ENCODE measurements around the gene TXNRD3. TPM values are rescaled to one million over a fixed set of nuclear protein-coding genes. Genes with fewer than 3 reads are reported as not detected.

TXNRD3 gene
- total RNA-seq, 6 experiments from 2014 or later = 6.8 to 8.4 (median 7.4) TPM

DNA sequence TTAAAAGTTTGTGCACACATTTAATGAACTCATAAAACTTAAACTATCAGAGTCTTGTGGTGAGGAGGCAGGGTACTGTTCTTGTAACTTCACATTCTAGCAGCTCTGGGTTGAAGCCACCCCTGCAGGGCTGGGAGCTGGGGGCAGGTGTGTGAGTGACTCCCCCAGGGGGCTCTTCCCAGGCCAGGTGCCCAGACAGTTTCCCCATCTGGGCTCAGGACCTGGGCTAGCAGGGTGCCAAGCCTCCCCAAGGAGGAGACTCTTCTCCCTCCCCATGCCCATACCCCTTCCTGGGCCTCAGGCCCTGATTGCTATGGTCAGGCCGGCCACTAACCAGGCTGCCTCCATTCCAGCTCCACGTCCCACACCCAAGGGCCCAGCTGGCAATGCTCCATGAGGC lies 27.1 kb upstream of the TXNRD3 start:
- no peaks in the 10 kb centered on the region for H3K36me3 Mint-ChIP-seq (ENCODE audit: low read depth)
- DNase-seq = no peak
- TF ChIP-seq, protein P1, sequence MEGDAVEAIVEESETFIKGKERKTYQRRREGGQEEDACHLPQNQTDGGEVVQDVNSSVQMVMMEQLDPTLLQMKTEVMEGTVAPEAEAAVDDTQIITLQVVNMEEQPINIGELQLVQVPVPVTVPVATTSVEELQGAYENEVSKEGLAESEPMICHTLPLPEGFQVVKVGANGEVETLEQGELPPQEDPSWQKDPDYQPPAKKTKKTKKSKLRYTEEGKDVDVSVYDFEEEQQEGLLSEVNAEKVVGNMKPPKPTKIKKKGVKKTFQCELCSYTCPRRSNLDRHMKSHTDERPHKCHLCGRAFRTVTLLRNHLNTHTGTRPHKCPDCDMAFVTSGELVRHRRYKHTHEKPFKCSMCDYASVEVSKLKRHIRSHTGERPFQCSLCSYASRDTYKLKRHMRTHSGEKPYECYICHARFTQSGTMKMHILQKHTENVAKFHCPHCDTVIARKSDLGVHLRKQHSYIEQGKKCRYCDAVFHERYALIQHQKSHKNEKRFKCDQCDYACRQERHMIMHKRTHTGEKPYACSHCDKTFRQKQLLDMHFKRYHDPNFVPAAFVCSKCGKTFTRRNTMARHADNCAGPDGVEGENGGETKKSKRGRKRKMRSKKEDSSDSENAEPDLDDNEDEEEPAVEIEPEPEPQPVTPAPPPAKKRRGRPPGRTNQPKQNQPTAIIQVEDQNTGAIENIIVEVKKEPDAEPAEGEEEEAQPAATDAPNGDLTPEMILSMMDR (IDR thresholded peaks at IDR 0.05) = no peak
- H3K27ac Mint-ChIP-seq = no peak overlapping the region
- peaks cover 12% of the 10 kb centered on the region for H3K27me3 Mint-ChIP-seq (ENCODE audit: insufficient read depth)
- peaks cover 53% of the 10 kb centered on the region for H3K4me1 Mint-ChIP-seq (ENCODE audit: low read depth)
- no peak overlapping the region for H3K4me3 Mint-ChIP-seq
- no peaks in the 10 kb centered on the region for H3K9me3 Mint-ChIP-seq

DNA sequence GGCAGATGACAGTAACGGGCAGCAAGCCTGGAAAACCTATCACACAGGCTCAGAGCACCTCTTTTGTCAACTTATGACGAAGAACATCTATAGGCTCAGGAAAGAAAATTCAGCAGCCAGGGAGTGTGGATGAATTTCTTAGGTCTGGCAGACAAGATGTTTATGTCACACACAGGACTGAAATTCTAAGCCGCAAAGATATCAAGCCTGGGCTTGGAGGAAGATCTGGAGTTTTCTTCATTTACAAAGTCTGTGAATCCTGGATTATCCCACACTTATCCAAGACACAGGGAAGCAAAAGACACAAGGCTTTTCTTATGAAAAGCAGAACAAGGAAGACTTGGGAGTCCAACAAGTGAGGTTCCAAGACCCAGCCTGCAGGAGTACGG lies 25.7 kb upstream of the TXNRD3 start:
- H3K36me3 Mint-ChIP-seq (ENCODE audit: low read depth) = no peaks in the 10 kb centered on the region
- H3K27me3 Mint-ChIP-seq (ENCODE audit: insufficient read depth) = peaks cover 9% of the 10 kb centered on the region

DNA sequence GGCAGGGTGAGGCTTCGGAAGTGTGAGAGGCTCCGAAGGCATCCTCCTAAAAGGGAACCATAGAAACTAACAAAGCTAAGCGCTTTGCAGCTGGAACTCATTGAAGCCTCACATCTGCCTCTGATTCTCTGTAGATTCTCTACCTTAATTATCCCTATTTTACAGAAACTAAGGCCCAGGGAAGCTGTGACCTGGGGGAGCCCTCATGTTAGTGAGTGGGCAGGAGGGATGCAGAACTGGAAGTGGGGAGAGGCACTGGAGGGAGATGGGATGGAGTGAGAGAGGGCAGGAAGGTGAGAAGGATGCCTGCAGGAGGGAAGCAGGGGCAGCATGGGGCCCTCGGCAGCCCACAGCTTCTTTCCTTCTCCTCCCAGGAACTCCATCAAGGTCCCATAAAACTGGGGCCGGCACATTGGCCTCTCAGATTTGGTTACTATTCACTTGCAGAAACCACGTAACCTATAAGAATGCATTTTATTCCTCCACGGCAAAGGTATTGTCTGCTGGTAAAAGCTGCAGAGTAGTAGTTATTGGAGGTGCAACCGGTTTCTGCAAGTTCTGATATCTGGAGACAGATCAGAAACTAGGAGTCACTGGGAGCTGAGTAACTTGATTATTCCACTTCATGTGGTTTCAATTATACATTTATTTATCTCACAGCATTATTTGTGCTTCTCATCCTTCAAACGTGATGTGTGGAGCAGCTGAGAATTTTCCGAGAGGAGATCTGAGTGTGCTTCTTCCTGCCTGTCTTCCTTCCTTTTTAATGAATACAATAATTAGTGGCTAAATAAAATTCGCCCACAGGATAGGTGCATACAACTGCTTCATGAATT lies 25.1 kb upstream of the TXNRD3 start:
- Mint-ChIP-seq H3K36me3 (ENCODE audit: low read depth) (no peaks in the 10 kb centered on the region), H3K9me3 (no peaks in the 10 kb centered on the region), H3K27me3 (ENCODE audit: insufficient read depth) (peaks cover 12% of the 10 kb centered on the region), H3K4me3 (no peak overlapping the region; the same call in 1 of the 2 replicates), H3K4me1 (ENCODE audit: low read depth) (peaks cover 53% of the 10 kb centered on the region), H3K27ac (peak overlapping the region; percentile 57)
- TF ChIP-seq, protein P1 (IDR thresholded peaks at IDR 0.05) = no peak
- DNase-seq = peak; percentile 66

More for the DNA sequence above, 25.7 kb upstream of the TXNRD3 start:
- no peak overlapping the region for H3K27ac Mint-ChIP-seq
- no peaks in the 10 kb centered on the region for H3K9me3 Mint-ChIP-seq
- TF ChIP-seq, protein P1 (IDR thresholded peaks at IDR 0.05) = no peak
- peaks cover 59% of the 10 kb centered on the region for H3K4me1 Mint-ChIP-seq (ENCODE audit: low read depth)
- H3K4me3 Mint-ChIP-seq = no peak overlapping the region; the same call in 1 of the 2 replicates
- no peak for DNase-seq

DNA sequence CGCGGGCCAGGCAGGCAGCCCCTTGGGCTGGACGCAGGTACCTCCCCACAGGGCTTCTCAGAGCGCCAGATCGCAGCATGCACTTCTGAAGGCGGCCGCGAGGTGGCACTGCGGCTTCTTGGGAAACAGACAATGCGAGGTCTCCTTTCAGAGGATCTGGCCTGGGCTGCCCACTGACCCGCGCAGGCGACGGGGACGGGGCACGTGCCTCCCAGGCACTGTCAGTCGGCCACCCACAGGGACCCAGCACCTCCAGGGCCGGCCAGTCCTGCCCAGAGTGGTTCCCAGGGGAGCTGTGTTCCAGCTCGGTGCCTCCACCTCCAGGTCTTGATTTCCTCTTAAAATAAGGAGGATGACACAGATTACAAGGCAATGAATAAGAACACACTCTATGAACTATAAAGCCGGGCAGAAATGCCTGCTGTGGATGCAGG lies 24.4 kb upstream of the TXNRD3 start:
- Mint-ChIP-seq H3K9me3 (peaks cover 4% of the 10 kb centered on the region; the same call in 1 of the 2 replicates), H3K27me3 (ENCODE audit: insufficient read depth) (peaks cover 9% of the 10 kb centered on the region), H3K27ac (peak overlapping the region; percentile 57), H3K36me3 (ENCODE audit: low read depth) (0 out of 2 replicates have a peak, but pooled peaks cover 5% of the 10 kb centered on the region), H3K4me1 (ENCODE audit: low read depth) (peaks cover 46% of the 10 kb centered on the region), H3K4me3 (peak overlapping the region; percentile 63)
- TF ChIP-seq, protein P1 (IDR thresholded peaks at IDR 0.05) = peak; percentile 99
- DNase-seq = peak; percentile 67

DNA sequence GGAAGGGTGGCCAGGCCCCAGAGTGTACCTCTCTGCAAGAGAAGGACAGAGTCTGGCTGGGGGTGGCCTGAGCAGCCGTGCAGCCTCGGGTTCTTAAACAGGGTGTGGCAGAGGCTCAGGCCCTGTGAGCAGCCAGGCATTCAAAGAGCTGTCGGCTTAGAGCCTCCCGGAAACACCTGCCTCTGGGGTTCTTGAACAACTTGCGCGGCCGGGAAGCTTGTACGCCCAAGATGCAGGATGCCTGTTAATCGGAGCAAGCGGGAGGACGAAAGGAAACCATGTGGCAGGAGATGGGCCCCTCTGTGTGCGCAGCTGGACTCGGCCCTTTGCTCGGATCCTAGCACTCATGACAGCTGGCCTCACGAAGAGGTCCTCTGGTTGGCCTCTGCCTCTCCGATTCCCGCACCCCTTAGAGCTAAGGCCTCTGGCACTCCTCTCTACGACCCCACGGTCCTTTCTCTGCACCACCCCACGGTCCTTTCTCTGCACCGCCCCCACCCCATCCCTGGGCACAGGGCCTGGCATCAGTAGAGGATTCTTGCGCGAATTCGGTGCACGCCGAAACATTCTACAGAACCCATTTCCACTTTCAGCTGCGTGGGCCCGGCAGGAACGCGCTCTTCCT lies 23.9 kb upstream of the TXNRD3 start:
- no peak for DNase-seq
- Mint-ChIP-seq H3K4me3 (peak overlapping the region; percentile 63), H3K9me3 (peaks cover 9% of the 10 kb centered on the region), H3K4me1 (ENCODE audit: low read depth) (peaks cover 42% of the 10 kb centered on the region), H3K27me3 (ENCODE audit: insufficient read depth) (peaks cover 6% of the 10 kb centered on the region), H3K36me3 (ENCODE audit: low read depth) (peaks cover 5% of the 10 kb centered on the region; the same call in 1 of the 2 replicates), H3K27ac (0 out of 2 replicates have a peak overlapping the region, but pooled peaks have one; percentile 57)
- TF ChIP-seq, protein P1 (IDR thresholded peaks at IDR 0.05) = no peak
